Mesangial cell (primary cell): Measurements from ENCODE around the gene RHNO1. TPM values are rescaled to one million over a fixed set of nuclear protein-coding genes. Genes with fewer than 3 reads are reported as not detected.

ENCODE experiments used
- total RNA-seq: library from RNA; depleted of rRNA; stranded (reverse); fragments of >200 nt; gene quantifications from 2 replicates; pipeline ENCODE4 v1.2.3, GENCODE V29; 2015

The RHNO1 gene, protein sequence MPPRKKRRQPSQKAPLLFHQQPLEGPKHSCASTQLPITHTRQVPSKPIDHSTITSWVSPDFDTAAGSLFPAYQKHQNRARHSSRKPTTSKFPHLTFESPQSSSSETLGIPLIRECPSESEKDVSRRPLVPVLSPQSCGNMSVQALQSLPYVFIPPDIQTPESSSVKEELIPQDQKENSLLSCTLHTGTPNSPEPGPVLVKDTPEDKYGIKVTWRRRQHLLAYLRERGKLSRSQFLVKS
- total RNA-seq = 18.3 and 49.9 TPM in 2 replicates

DNA sequence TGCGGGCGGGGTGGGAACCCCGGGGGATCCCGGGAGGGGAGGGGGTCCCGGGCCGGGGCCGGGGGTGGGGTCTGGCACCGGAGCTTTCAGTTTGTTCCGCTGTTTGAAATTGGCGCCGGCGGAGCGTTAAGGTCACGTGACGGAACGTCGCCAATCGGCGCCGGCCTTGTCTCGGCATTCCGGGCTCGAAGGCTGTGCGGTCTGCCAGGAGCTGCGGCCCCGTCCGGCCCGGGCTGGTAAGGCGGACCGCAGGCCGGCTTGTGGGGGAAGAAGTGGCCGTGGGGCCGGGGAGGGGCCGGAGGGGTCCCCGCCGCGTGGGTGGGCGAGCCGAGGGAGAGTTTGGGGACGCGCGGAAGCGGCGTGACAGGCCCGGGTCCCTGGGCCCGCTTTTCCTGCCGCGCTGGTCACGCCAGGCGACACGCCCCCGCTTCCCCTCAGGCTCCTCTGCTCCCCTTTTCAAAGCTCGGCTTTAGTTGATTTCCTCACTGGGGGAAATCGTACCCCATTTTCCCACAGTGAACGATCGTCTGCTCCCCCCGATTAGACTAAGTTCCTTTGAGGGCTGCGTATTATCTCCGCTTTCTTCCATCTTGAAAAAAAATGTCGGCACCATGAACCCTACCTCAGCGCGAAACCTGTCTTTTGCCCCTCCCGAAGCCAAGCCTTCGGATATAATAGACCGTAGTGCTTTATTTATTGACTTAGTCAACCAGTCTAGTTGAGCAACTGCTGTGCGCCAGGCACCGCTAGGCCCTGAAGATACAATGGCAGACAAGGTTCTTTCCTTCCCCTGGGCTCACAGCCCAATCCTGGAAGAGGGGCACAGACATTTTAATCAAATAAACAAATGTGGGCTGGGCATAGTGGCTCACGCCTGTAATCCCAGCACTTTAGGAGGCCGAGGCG lies at the start of gene RHNO1, which contains the start of gene FOXM1:
TSS of gene RHNO1 (plus strand) at position 177 of the 906 bp plus-strand sequence. CDS start 8,144 bp downstream, outside the sequence.
TSS of gene FOXM1 (minus strand) at position 128 of the 906 bp plus-strand sequence. CDS start 2,696 bp downstream, outside the sequence.

DNA sequence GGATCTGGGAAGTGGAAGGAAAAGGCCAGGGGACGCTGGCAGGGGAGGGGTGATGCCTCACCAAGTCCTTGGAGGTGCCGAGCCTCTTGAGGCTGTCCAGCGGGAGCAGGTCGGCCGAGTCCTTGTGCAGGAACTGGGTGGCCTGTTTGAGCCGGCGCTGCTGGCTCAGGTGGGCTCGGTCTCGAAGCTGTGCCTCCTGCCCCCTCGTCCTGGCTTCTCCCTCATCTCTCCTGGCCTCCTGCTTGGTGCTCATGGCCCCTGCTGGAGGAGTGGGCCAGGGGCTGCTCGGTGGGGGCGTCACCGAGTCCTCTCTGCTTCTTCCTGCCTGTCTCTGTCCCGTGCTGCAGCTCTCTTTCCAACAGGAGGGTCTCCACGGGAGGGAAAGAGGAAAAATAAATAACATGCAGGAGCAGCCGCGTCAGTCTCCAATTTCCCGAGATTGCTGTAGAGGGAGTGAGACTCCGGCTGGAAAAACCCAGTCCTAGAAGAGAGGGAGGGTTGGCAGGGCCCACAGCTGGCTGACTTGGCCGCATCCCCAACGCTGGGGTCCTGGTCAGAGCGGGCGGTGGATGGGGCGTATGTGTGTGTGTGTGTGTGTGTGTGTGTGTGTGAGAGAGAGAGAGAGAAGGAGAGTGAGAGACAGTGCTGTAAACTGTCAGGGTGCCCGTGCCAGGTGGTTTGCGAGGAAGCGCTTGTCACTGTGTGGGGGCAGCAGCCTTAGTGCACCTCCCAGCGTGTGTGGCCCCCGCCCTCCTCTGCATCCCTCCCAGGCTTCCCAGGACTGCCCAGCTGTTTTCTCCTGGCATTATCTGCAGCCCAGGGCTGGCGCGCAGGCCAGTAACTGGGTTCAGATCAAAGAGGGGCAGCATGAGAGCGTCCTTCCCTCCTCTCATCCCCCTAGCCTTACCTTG lies 42.2 kb upstream of the RHNO1 start, which contains the start of gene NRIP2:
TSS of gene NRIP2 (minus strand) at position 455 of the 911 bp plus-strand sequence. CDS start at position 403, 52 bp downstream.

DNA sequence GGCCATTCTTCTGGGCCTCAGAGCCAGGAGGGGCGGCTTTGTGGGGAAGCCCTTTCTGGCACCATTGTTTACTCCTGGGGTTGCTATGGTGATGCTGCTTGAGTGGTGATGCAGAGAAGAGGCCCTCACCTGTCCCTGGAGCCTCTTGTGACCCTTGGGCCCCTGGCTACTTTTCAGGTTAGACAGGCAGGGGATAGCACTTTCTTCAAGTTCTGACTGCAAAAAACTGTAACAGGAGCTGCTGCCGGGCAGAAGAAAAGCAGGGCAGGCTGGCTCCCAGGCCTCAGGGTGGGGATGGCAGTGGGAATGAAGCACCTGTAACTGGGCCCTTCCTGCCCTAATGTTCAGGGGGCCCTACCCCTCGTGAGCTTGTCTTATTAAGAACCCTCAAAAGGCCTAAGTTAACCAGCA lies 20.0 kb upstream of the RHNO1 start, which contains the start of gene TEX52:
TSS of gene TEX52 (minus strand) at position 19 of the 411 bp plus-strand sequence. CDS start at position 6, 13 bp downstream.

DNA sequence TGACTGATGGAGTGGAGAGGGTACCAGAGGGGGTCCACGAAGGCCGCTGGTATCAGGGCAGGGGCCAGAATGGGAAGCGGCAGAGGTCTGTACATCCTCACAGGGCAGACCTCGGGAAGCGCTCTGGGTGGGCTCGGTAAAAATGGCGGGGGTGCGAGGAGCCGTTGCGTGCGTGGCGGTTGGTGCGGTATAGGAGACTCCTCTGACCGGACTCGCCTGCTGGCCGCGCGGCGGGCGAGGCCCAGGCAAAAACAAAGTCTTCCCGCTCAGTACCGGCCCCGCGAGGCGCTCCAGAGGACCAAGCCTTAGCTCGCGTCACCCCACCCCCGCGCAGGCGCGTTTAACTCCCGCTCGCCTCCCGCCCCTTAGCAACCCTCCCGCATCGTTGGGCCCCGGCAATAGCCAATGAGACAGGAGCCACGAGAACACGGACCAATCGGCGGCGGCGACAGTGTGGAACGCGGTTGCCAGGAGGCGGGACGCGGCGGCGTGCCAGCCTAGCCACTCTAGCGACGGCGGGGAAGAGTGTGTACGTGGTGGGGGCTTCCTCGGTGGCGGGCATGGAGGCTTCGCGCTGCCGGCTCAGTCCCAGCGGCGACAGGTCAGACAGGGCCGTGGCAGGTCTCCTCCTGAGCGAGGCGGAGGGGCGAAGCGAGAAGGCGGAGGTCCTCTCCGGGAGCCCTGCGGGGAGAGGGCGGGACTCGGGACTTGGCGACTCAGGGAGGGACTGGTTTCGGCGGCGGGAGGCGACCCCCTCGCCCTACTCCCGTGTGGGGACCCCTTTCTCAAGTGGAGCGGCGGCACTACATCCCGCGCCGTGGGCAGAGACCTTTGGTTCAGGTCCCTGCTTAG lies 13.6 kb downstream of the RHNO1 start, which contains the start of gene TULP3:
TSS of gene TULP3 (plus strand) at position 504 of the 852 bp plus-strand sequence. CDS start at position 561, 57 bp downstream.

Other genes starting within 250 kb of the RHNO1 start
- 29.2 and 60.3 TPM in 2 replicates for gene FKBP4, start 82.3 kb upstream of the RHNO1 start, total RNA-seq
- 18.4 and 21.6 TPM in 2 replicates for gene ITFG2, start 64.6 kb upstream of the RHNO1 start, total RNA-seq
- under 0.01 TPM in 1 of 2 replicates, not detected in the other for gene NRIP2, start 42.2 kb upstream of the RHNO1 start, total RNA-seq
- not detected in 2 replicates for gene TEX52, start 20.2 kb upstream of the RHNO1 start, total RNA-seq
- gene FOXM1, start within 50 bp of the RHNO1 start, total RNA-seq = 9.9 and 84.1 TPM in 2 replicates
- gene TULP3, start 13.7 kb downstream of the RHNO1 start, total RNA-seq = 16.6 and 21.8 TPM in 2 replicates
- 62.4 and 77.7 TPM in 2 replicates for gene TEAD4, start 82.2 kb downstream of the RHNO1 start, total RNA-seq
- gene TSPAN9, start 200.2 kb downstream of the RHNO1 start, total RNA-seq = 24.9 and 35.2 TPM in 2 replicates